DMS53 treated with DMSO at 0.1 percent for 48 hours (cell line): ENCODE data around the gene ACTL6A.

Experiments
- DNase-seq: peaks from one replicate; lab custom pipeline; 2025; ENCODE audit not compliant: unreplicated experiment; lab: John Stamatoyannopoulos, UW

ACTL6A gene

DNA sequence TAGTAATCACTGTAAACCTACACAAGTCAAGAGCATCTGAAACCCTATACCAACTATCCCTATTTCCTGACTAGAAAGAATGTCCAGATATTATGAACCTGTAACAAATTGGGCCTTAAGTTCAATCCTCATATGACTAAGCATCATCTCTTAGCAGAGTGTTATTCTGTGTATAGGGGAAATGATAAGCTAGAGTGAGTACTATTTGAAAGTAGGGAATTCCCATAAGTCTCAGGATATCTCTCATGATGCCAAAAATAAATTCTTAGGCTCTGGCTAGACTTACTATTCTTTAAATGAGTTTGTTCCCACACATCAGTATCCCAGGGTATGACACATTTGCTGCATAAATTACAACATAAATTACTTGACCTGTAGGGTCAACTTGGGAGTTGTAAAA lies 26.4 kb downstream of the ACTL6A start:
- no peak for DNase-seq

DNA sequence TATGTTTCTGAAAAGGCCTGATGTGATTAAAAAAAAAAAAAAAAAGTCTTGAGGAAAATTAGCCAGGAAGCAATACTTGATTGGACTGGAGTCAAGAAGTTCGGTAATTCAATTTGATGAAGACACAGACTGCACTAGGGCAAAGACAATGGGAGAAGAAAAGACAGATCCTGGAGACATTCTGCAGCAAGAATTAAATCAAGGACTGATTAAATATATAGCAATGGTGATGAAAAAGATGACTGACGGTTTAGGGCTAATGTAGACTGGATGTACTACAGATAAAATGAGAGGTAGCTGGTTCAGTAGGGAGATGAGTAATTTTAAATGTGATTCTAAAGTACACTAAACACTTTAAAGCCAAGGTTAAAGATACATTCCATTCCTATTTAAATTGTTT lies 27.9 kb downstream of the ACTL6A start:
- DNase-seq = no peak

DNA sequence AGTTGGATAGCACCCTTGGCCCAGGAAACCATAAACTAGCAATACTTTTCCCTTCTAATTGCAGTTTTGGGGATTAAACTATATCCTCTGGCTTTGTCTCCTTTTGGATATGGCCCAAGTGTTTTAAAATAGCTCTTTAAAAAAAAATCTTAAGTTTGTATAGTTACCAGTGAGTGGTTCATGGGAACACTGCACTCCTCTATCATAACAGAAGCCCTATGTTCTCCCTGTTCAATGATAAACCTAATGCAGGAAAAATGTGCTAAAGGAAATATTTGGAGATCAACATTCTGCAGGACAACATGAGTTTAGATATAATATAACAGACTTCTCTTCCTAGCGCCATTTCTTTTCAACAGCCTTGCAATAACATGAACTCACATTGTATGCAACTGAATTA lies 28.6 kb downstream of the ACTL6A start:
- no peak for DNase-seq

DNA sequence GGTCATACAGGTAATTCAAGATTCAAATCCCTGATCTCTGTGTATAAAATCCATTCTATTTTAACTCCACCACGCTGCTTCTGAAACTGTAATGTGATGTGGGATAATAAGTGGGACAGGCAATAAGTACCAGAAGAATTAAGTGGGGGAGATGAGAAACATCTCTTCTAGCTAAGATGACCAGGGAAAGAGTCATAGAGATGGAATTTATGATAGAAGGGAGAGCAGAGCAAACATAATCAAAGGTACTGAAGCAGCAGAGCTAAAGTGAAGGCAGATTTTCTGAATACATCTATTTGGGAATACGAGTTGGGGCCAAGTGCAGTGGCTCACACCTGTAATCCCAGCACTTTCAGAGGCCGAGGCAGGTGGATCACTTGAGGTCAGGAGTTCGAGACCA lies 36.8 kb downstream of the ACTL6A start:
- no peak for DNase-seq

DNA sequence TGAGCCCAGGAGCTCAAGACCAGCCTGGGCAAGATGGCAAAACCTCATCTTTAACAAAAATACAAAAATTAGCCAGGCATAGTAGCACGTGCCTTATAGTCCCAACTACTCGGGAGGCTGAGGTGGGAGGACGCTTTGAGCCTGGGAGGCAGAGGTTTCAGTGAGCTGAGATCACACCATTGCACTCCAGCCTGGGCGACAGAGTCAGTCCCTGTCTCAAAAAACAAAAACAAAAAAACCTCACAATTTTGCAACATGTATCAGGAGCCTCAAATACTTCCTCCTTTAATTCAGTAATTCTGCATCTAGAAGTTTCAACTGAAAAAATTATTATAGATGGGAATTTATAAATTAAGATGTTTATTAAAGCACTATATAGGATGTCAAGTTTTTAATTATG lies 40.6 kb downstream of the ACTL6A start:
- no peak for DNase-seq

DNA sequence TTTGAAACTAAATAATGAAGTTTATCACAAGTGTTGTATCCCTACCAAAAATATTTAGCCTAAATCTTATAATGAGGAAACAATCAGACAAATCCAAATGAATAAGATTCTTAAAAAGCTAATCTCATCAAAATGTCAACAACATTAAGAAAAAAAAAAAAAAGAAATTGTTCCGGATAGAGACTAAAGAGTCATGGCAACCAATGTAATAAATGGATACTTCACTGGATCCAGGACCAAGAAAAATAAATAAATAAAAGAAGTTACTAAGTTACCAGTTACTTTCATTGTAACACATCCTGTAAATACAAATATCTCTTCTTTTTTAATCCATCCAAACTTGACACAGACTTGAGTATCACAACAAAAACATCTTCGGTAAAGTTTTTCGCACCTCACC lies 41.1 kb downstream of the ACTL6A start:
- no peak for DNase-seq

DNA sequence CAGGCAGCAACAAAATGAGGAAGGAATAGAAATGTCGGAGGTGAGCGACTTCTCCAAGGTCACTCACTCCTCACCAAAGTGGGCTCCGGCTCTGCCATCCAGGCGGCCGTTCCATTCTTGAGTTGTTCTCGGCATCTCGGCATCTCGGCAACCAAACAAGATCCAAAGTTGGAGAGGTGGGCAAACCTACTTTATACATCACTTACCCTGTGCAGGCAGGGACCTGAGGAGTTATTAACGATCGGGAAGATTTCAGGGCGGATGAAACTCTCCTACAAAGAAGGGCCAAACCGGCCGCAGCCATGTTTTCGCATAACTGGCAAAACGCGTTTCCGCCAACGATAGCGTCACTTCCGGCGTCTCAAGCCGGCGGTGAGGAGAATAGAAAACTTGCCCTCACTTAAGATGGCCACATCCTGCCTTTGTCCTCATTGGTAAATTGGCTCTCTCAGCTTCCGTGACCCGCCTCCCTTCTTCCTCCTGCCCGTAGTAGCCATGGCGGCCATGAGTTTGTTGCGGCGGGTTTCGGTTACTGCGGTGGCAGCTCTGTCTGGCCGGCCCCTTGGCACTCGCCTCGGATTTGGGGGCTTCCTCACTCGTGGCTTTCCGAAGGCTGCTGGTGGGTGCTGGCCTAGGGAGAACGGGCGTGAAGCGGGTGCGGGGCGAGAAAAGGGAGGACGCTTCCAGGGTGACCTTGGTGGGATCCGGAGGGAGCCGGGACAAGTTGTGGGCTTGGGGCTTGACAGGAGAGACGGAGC lies 41.8 kb downstream of the ACTL6A start, which contains the start of the genes MRPL47 and NDUFB5:
Gene MRPL47, minus strand, starts transcription at position 318 of the 758 bp plus-strand sequence. Its CDS starts 14 bp downstream, at position 304.
Gene NDUFB5, plus strand, starts transcription at position 474 of the 758 bp plus-strand sequence. Its CDS starts 22 bp downstream, at position 496.
- peak; percentile 90 for DNase-seq

DNA sequence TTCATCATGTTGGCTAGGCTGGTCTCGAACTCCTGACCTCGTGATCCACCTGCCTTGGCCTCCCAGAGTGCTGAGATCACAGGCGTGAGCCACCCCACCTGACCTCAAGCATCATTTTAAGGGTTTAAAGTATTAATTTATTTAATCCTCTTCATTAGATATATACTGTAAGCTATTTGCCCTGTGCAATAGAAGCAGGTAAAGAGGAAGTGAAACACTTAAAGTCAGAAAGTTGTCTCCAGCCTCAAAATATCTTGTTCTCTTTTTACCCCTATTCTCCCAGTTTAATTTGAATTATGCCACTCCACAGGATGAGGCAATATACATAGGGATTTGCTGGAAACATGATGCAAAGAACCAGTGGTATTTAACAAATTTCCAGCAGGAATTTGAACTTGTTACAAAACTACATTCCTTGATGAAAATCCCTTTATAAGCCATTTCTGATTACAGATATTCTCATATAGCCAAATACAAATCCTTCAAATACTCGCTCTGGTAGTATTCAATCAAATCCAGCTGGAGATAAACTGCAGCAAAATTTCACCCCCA lies 43.9 kb downstream of the ACTL6A start:
- no peak for DNase-seq

DNA sequence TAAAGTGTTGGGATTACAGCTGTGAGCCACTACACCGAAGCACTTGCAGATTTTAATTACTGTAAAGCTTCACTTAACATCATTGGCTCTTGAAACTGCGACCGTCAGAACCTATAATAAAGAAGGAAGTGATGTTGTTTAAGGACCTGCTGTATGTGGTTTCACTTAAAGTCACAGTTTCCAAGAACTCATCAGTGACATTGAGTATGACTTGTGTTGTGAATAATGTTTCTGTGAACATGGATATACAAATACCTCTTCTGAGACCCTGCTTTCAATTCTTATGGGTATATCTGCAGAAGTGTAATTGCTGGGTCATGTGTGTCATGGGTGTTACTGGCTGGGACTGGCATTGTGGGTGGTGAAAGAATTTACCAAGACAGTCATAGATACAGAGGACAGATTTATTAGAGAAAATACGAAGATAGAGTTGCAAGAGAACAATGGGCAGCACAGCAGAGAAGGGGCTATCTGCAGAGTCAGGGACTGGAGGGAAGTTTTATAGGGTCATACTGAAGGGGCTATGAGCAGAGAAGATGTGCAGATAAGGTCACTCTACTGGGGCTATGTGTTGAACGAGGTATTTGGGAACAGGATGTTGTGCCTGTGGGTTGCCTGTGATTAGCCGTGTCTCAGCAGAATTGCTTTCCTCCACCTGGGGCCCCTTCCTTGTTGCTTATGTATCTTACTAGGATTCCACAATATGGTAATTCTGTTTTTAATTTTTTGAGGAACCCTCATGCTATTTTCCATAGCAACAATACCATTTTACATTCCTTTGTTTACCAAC lies 46.4 kb downstream of the ACTL6A start:
- no peak for DNase-seq

DNA sequence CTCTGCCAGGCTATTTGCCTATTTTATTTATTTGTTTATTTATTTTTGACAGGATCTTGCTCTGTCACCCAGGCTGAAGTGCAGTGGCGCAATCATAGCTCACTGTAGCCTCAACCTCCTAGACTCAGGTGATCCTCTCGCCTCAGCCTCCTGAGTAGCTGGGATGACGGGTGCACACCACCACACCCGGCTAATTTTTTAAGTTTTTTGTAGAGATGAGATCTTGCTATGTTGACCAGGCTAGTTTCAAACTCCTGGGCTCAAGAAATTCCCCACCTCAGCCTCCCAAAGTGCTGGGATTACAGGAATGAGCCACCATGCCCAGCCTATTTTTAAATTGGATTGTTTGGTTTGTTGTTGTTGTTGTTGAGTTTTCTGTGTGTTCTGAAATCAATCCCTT lies 47.3 kb downstream of the ACTL6A start:
- DNase-seq = no peak

DNA sequence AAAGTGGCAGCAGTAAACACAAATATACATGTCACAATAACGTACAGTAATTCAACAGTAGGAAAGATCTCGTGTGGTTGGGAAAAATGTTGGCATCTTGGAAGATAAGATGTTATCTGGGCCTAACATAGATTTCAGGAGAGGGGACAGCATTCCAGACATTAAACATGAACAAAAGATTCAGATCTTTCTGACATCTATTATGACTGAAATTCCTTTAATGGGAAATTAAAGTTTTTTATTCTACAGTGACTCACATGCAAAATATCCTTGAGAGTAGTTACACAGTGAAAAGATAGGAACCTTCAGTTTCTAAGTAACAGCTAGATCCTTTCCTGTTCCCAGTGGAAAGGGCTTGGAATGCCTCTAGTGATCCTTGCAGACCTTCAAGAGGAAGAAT lies 51.1 kb downstream of the ACTL6A start:
- DNase-seq = no peak

DNA sequence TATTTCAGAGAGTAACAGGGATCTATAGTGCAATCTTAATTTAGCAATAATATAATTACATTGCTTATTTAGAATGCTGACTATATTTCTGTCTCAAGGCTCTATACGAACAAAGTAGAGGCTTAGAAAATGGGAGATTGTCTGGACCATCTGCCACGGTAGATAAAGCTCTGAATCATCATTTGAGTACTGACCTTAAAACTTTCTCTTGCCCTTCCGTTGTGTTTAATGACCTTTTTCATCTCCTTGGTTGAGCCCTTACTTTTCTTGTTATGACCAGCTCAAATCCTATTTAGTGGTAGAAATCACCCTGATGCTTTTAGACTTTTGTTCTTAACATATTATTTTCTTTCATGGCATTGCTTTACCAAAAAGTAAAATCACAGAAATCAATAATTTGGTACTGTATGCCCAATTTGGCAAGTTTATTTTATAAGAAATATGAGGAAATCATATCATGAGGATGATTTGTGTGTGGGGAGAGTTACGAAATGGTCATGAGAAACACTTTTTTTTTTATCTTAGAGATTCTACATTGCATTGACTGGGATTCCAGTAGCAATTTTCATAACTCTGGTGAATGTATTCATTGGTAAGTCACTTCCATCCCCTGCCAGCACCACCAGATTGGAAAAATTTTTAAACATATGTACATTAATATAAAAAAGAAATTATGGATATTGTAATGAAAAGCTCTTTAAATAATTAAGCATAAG lies 52.9 kb downstream of the ACTL6A start:
- DNase-seq = no peak

DNA sequence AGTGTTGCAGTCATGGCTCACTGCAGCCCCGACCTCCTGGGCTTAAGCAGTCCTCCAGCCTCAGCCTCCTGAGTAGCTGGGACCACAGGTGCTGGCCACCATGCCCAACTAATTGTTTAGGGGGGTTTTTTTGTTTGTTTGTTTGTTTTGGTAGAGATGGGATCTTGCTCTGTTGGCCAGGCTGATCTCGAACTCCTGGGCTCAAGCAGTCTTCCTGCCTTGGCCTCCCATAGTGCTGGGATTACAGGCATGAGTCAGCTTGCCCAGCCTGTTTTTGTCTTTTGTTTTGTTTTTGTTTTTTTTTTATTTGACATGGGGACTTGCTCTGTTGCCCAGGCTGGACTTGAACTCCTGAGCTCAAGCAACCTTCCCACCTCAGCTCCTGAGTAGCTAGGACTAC lies 59.3 kb downstream of the ACTL6A start:
- no peak for DNase-seq

DNA sequence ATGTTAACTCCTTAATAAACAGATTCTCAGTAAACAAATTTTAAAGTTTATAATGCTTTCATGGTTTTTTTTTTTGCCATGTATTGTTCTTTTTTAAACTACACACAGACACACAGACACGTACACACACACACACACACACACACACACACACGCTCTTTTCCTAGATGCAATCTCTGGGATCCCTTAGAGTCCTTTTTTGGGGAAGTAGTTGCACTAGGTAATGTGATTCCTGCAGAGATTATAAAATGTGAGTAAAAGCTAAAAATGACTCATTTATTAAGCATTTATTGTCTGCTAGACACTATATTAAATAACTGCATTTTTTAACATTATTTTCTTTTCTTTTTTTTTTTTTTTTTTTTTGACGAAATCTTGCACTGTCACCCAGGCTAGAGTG lies 61.7 kb downstream of the ACTL6A start:
- DNase-seq = no peak

DNA sequence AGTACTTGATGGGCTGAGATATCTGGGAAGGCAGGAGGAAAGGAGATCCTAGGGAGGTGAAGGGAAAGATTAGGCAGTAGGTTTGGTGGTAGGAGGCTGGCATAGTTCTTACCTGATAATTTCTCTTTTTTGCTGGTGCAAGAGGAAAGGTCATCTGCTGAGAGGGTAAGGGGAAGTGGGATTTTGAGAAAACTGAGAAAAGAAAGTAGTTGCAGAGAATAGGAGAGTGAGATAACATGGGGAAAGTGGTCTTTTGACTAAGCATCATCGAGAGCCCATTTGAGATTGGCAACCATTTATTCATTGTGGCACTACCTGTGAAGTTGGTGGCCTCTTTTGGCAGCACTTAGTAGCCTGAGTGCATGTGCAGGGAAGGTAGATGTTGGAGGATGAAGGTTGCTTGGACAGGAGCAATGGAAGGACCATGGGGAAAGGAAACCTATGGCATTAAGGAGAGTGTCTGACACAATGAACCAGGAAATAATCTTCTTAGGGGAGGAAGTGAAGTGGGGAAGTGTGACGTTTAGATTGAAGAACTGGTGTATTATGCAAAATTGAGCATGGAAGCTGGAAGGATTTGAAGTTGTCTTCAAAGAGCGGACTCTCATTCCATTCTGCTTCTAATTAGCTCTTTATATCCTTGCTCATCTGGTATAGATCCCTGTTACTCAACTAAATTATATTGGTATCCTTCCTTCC lies 68.2 kb downstream of the ACTL6A start:
- no peak for DNase-seq
